Measurements from ENCODE around the gene SIL1.
"Not testable (repeated sequence)": the region's sequence is repeated elsewhere in the genome, so short reads cannot be mapped to it uniquely, and the experiment has no call there.

The SIL1 gene

GRCh38 chr5:139014726-139015125 lies 183.4 kb downstream of the SIL1 start:
- no peak for TF ChIP-seq CTCF (conservative IDR thresholded peaks at IDR 0.05; ENCODE audit: low read depth, low read length)
- peak; percentile 85 for DNase-seq (ENCODE audit: low read depth)
- no peak overlapping the region for H3K4me3 ChIP-seq (ENCODE audit: low read depth, low read length)

DNA sequence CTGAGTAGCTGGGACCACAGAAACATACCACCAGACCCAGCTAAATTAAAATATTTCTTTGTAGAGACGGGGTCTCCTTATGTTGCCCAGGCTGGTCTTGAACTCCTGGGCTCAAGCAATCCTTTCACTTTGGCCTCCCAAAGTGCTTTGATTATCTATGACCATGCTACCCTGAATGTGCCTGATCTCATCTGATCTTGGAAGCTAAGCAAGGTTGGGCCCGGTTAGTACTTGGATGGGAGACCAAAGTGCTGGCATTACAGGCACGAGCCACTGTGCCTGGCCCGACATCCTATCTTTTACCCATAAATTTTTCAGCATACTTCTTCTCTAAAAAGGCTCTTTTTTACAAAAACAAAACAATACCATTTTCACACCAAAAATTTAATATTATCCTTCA lies 186.0 kb downstream of the SIL1 start:
- DNase-seq (ENCODE audit: low read depth) = no peak
- TF ChIP-seq CTCF (conservative IDR thresholded peaks at IDR 0.05; ENCODE audit: low read depth, low read length) = no peak
- no peak overlapping the region for H3K4me3 ChIP-seq (ENCODE audit: low read depth, low read length)

- not testable (repeated sequence) for DNase-seq (ENCODE audit: low read depth); H3K4me3 ChIP-seq (ENCODE audit: low read depth, low read length)
These were observed 187.0 kb downstream of the SIL1 start for GRCh38 chr5:139011156-139011555.

GRCh38 chr5:139004374-139005307 lies 193.5 kb downstream of the SIL1 start:
- no peak overlapping the region for H3K4me3 ChIP-seq (ENCODE audit: low read depth, low read length)
- no peak for TF ChIP-seq CTCF (conservative IDR thresholded peaks at IDR 0.05; ENCODE audit: low read depth, low read length)
- no peak for DNase-seq (ENCODE audit: low read depth)

- no peak for TF ChIP-seq CTCF (conservative IDR thresholded peaks at IDR 0.05; ENCODE audit: low read depth, low read length)
- no peak overlapping the region for H3K4me3 ChIP-seq (ENCODE audit: low read depth, low read length)
- DNase-seq (ENCODE audit: low read depth) = no peak
These were observed 198.5 kb downstream of the SIL1 start for GRCh38 chr5:138999674-139000073.

DNA sequence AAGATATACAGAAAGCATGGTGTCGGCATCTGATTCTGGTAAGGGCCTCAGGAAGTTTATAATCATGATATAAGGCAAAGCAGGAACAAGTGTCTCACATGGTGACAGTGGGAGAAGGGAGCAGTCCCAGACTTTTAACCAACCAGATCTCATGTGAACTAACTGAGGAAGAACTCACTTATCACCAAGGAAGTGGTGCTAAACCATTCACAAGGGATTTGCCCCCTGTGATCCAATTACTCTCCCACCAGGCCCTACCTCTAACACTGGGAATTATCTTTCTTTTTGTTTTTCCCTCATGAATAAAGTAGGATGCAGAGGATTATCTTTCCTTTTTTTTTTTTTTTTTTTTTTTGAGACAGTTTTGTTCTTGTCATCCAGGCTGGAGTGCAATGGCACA lies 199.6 kb downstream of the SIL1 start:
- H3K4me3 ChIP-seq (ENCODE audit: low read depth, low read length) = no peak overlapping the region
- TF ChIP-seq CTCF (conservative IDR thresholded peaks at IDR 0.05; ENCODE audit: low read depth, low read length) = no peak
- DNase-seq (ENCODE audit: low read depth) = no peak

GRCh38 chr5:138996120-138996519 lies 202.0 kb downstream of the SIL1 start:
- no peak overlapping the region for H3K4me3 ChIP-seq (ENCODE audit: low read depth, low read length)
- TF ChIP-seq CTCF (conservative IDR thresholded peaks at IDR 0.05; ENCODE audit: low read depth, low read length) = no peak
- no peak for DNase-seq (ENCODE audit: low read depth)

Measured in choroid plexus epithelial cell (primary cell).